ENCODE measurements around the gene BRSK2.
A peak's percentile ranks its signal among the peaks of the same experiment; 100 is the strongest.
"Not testable (repeated sequence)": the region's sequence is repeated elsewhere in the genome, so short reads cannot be mapped to it uniquely, and the experiment has no call there.

Gene BRSK2

GRCh38 chr11:1397862-1398527, 8.3 kb downstream of the BRSK2 start:
- no peak for DNase-seq

GRCh38 chr11:1398528-1399235, 8.9 kb downstream of the BRSK2 start:
- no peak for DNase-seq

- no peak for DNase-seq
Observed at GRCh38 chr11:1399386-1400316, 9.9 kb downstream of the BRSK2 start.

GRCh38 chr11:1400317-1401170, 10.8 kb downstream of the BRSK2 start:
- no peak for DNase-seq

- no peak for DNase-seq
Observed at GRCh38 chr11:1401171-1401445, 11.4 kb downstream of the BRSK2 start.

GRCh38 chr11:1401656-1402221, 12.0 kb downstream of the BRSK2 start:
- peak; percentile 29 for DNase-seq

- DNase-seq: no peak
Observed at GRCh38 chr11:1402355-1403077, 12.8 kb downstream of the BRSK2 start.

- DNase-seq: no peak
Observed at GRCh38 chr11:1403078-1403620, 13.4 kb downstream of the BRSK2 start.

GRCh38 chr11:1403721-1404460, 14.2 kb downstream of the BRSK2 start:
- DNase-seq: no peak

GRCh38 chr11:1404461-1405185, 14.9 kb downstream of the BRSK2 start:
- DNase-seq: no peak

GRCh38 chr11:1405186-1406020, 15.7 kb downstream of the BRSK2 start:
- DNase-seq: no peak

GRCh38 chr11:1406571-1407485, 17.1 kb downstream of the BRSK2 start:
- no peak for DNase-seq

- no peak for DNase-seq
Observed at GRCh38 chr11:1407668-1408067, 17.9 kb downstream of the BRSK2 start.

- DNase-seq: no peak
Observed at GRCh38 chr11:1408346-1408745, 18.6 kb downstream of the BRSK2 start.

GRCh38 chr11:1409108-1409851, 19.5 kb downstream of the BRSK2 start:
- DNase-seq: no peak

GRCh38 chr11:1409852-1410125, 20.1 kb downstream of the BRSK2 start:
- DNase-seq: not testable (repeated sequence)
